KMS-11 (cell line): Measurements from ENCODE around the gene IL17RE.

Source experiments
- H2AFZ ChIP-seq: fragments of 200-600 bp; sonication (generic); 2 replicates; pipeline ENCODE4 v1.6.1; 2016; ENCODE audit warnings: antibody characterized with exemption, mixed run types, low read depth
- H3K27ac ChIP-seq: fragments of 200-600 bp; sonication (generic); 2 replicates; pipeline ENCODE4 v1.6.1; 2016; ENCODE audit warnings: mild to moderate bottlenecking, mixed run types
- H3K27me3 ChIP-seq: fragments of 200-600 bp; sonication (generic); 2 replicates; pipeline ENCODE4 v1.6.1; 2017; ENCODE audit warnings: mild to moderate bottlenecking, low read depth, mixed run types, moderate library complexity; ENCODE audit not compliant: insufficient read depth
- H3K36me3 ChIP-seq: fragments of 200-600 bp; sonication (generic); 2 replicates; pipeline ENCODE4 v1.6.1; 2017; ENCODE audit warnings: mild to moderate bottlenecking, mixed run types; ENCODE audit not compliant: insufficient read depth
- H3K4me1 ChIP-seq: fragments of 200-600 bp; sonication (generic); 2 replicates; pipeline ENCODE4 v1.6.1; 2016; ENCODE audit warnings: mild to moderate bottlenecking, low read depth, mixed run types; ENCODE audit not compliant: poor library complexity, severe bottlenecking
- H3K4me2 ChIP-seq: fragments of 200-600 bp; sonication (generic); 2 replicates; pipeline ENCODE4 v1.7.0; 2016; ENCODE audit warnings: mild to moderate bottlenecking, mixed run types
- H3K4me3 ChIP-seq: fragments of 200-600 bp; sonication (generic); IDR thresholded peaks from 2 replicates; pipeline ENCODE4 v1.6.1; 2017; ENCODE audit warnings: low read depth, low read length, mixed read lengths; ENCODE audit not compliant: insufficient read depth
- H3K79me2 ChIP-seq: fragments of 200-600 bp; sonication (generic); 2 replicates; pipeline ENCODE4 v1.6.1; 2016; ENCODE audit warnings: low read depth, mixed run types; ENCODE audit not compliant: insufficient read depth
- H3K9ac ChIP-seq: fragments of 200-600 bp; sonication (generic); 2 replicates; pipeline ENCODE4 v1.6.1; 2016; ENCODE audit warnings: mild to moderate bottlenecking, mixed run types
- H4K20me1 ChIP-seq: fragments of 200-600 bp; sonication (generic); 2 replicates; pipeline ENCODE4 v1.6.1; 2016; ENCODE audit warnings: mild to moderate bottlenecking, mixed run types; ENCODE audit not compliant: insufficient read depth
- CTCF ChIP-seq: fragments of 200-600 bp; sonication (generic); conservative IDR thresholded peaks from 2 replicates; pipeline ENCODE4 v1.6.1; 2017; ENCODE audit warnings: low read depth, mild to moderate bottlenecking, antibody characterized with exemption, low read length, moderate library complexity, mixed read lengths

Gene IL17RE

GRCh38 chr3:9909221-9910013 is 6.8 kb downstream of the IL17RE start:
- Histone ChIP-seq H3K4me3 (no peak overlapping the region), H2AFZ (no peak overlapping the region), H3K4me2 (peak overlapping the region; percentile 17; the same call in 1 of the 2 replicates), H3K27ac (no peak overlapping the region), H3K36me3 (no peaks in the 10 kb centered on the region), H4K20me1 (no peaks in the 10 kb centered on the region), H3K9ac (no peak overlapping the region), H3K27me3 (no peaks in the 10 kb centered on the region), H3K4me1 (peaks cover 52% of the 10 kb centered on the region), H3K79me2 (no peaks in the 10 kb centered on the region)
- no peak for TF ChIP-seq CTCF

- H2AFZ ChIP-seq, result peak overlapping the region; percentile 41; the same call in 1 of the 2 replicates
- H3K4me3 ChIP-seq, result no peak overlapping the region
- H3K9ac ChIP-seq, result peak overlapping the region; percentile 52
- TF ChIP-seq CTCF, result no peak
- H3K27me3 ChIP-seq, result no peaks in the 10 kb centered on the region
- H4K20me1 ChIP-seq, result no peaks in the 10 kb centered on the region
- H3K79me2 ChIP-seq, result no peaks in the 10 kb centered on the region
- peak overlapping the region; percentile 86 for H3K27ac ChIP-seq
- H3K4me1 ChIP-seq, result peaks cover 57% of the 10 kb centered on the region
- no peaks in the 10 kb centered on the region for H3K36me3 ChIP-seq
- H3K4me2 ChIP-seq, result peak overlapping the region; percentile 80
Observed at GRCh38 chr3:9911863-9912262, 9.2 kb downstream of the IL17RE start.

- Histone ChIP-seq H3K27ac (peak overlapping the region; percentile 86), H3K9ac (peak overlapping the region; percentile 52; the same call in 1 of the 2 replicates), H3K79me2 (no peaks in the 10 kb centered on the region), H2AFZ (peak overlapping the region; percentile 41; the same call in 1 of the 2 replicates), H4K20me1 (no peaks in the 10 kb centered on the region), H3K4me1 (peaks cover 57% of the 10 kb centered on the region), H3K4me3 (no peak overlapping the region), H3K27me3 (no peaks in the 10 kb centered on the region), H3K36me3 (no peaks in the 10 kb centered on the region), H3K4me2 (peak overlapping the region; percentile 80)
- no peak for TF ChIP-seq CTCF
Observed at GRCh38 chr3:9912294-9912935, 9.8 kb downstream of the IL17RE start.

GRCh38 chr3:9913601-9914000 is 11.0 kb downstream of the IL17RE start:
- Histone ChIP-seq H3K4me1 (peaks cover 57% of the 10 kb centered on the region), H3K27ac (no peak overlapping the region), H3K36me3 (no peaks in the 10 kb centered on the region), H3K27me3 (no peaks in the 10 kb centered on the region), H3K4me2 (no peak overlapping the region), H4K20me1 (no peaks in the 10 kb centered on the region), H3K9ac (no peak overlapping the region), H3K79me2 (no peaks in the 10 kb centered on the region), H2AFZ (no peak overlapping the region), H3K4me3 (no peak overlapping the region)
- TF ChIP-seq CTCF, result no peak
